HPDE6-E6E7 (cell line): ENCODE data around the gene SART1.
"Not testable (repeated sequence)": the region's sequence is repeated elsewhere in the genome, so short reads cannot be mapped to it uniquely, and the experiment has no call there.

Experiments
- DNase-seq: peaks from one replicate; pipeline ENCODE4 v3.0.0; 2011; ENCODE audit warnings: missing footprints; ENCODE audit errors: extremely low spot score

SART1 gene

DNA sequence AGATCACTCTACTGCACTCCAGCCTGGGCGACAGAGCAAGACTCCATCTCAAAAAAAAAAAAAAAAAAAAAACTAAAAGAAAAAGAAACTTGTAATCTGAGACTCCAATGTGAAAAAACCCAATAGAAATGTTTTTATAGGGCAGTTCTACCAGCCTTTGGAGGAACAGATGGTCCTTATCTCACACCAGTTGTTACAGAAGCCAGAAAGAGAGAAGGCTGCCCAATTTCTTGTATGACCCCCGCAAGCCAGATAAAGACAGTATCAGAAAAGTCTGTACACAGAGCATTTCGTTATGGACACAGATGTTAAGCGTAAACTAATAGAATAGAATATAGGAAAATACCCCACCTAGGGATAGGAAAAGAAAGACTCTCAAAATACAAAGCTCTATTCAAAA, 27.5 kb upstream of the SART1 start:
- DNase-seq = no peak

DNA sequence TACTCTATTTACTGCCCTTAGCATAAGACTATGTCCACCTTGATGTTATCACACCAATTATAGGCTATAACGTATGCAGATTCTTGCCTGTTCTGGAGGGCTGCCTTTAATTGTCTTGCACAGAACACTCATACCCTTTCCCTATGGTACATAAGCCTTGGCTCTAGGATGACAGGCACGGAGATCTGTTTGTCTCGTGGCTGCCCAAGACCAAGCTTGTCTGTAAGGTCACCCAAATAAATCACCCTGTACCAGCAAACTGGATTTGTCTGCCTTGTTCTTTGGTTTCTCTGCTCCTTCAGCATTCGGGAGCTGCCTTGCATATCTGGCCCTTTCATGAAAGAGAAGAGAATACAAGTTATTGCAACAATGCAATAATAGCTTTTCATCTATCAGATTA, 23.8 kb upstream of the SART1 start:
- no peak for DNase-seq

DNA sequence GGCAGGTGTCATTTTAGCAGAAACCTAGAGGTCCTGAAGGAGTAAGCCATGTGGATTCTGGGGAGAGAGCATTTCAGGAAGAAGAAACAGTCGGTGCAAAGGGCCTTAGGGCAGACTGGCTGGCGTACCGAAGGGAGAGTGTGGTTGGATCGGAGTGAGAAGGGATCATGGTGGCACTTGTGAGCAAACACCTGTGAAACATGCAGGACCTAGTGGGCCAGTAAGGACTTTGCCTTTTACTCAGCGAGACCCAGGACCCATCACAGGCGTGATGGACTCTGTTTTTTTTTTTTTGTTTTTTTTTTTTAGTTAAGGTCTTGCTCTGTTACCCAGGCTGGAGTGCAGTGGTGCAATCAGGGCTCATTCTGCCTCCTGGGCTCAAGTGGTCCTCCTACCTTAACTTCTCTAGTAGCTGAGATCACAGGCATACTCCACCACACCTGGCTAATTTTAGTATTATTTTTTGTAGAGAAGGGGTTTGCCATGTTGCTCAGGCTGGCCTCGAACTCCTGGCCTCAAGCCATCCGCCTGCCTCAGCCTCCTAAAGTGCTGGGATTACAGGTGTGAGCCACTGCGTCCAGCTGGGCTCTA, 19.7 kb upstream of the SART1 start:
- DNase-seq = no peak

DNA sequence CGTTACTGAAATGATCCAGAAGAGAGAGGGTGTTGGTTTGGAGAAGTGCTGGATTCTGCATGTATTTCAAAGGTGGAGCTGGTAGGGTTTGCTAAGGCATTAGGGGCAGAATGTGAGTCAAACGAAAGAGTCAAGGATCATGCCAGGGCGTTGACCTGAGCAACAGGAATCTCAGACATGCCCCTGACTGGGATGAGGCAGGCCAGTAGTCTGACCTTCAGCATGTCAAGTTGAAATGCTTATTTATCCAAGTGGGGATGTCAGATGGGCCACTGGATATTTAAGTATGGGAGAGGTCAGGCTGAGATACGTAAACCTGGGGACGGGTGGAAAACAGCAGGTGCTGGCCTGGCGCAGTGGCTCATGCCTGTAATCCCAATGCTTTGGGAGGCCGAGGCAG, 19.0 kb upstream of the SART1 start:
- DNase-seq = no peak

DNA sequence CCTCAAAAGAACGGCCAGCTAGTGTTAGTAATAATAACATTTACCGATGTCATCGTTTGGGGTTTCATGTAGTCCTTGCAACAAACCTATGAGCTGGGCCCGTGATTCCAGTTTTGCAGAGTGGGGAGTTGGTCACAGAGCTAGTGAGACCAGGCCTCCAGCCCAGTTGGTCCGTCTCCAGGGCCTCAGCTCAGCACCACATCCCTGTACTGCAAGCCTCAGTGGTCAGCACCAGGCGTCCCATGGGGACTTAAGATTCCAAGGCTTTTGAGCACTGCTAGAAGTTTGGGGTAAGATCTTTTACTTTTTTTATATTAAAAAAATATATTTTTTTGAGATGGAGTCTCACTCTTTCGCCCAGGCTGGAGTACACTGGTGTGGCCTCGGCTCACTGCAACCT, 17.3 kb upstream of the SART1 start:
- no peak for DNase-seq

DNA sequence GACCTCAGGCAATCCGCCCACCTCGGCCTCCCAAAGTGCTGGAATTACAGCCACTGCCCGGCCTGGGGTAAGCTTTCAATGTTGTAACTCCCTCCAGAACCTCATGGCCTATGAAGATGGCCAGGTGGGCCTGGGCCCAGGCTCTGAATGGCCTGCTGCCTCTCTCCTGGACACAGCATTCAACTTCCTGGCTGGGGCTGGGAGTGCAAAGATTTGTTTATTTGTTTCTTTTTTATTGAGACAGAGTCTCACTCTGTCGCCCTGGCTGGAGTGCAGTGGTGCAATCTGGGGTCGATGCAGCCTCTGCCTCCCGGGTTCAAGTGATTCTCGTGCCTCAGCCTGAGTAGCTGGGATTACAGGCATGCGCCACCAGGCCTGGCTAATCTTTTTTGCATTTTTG, 16.8 kb upstream of the SART1 start:
- DNase-seq = no peak

DNA sequence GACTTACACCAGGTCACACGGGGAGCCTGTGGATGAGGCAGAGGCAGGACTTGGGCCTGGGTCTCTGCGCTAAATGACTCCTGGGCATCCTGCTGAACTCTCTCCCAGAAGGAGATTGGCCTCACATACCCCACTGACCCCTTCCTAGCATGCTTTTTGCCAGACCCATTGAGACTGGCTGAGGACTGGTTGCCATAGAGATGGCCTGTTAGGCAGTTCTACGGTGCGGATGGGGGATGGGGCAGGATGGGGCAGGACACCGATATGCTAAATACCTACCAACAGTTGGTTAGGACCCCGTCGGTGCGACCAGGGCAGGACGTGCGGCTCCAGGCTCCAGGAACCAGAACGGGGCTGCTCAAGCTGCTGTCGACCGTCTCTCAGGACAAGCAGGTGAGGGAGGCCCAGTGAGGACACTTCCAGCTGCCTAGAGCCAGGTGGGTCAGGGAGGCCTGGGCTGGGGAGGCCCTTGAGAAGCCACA, 16.1 kb upstream of the SART1 start, which contains the start of gene TSGA10IP:
TSGA10IP (plus strand) TSS at position 51 of the 482 bp plus-strand sequence; CDS start at position 247, 196 bp downstream.
- no peak for DNase-seq

DNA sequence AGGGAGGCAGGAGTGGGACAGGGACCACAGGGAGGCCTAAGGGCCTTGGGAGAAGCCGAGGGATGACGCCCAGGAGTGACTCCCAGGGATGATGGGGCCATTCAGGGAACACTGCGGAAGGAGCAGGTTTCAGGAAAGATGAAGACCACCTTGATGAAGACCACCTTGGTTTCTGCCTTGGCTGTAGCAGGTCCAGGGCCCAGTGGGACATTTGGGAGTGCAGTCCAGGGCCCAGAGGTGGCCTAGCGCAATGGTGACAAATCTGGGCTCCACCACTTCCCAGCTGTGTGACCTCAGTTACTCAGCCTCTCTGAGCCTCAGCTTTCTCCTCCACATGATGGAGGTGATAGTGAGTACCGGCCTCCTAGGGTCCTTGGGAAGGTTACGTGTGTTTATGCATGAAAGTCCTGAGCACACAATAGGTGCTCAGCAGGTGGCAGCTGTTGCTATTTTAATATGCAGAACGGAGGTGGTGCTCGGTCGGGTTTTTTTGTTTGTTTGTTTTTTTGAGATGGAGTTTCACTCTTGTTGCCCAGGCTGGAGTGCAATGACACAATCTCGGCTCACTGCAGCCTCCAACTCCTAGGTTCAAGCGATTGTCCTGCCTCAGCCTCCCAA, 15.5 kb upstream of the SART1 start:
- DNase-seq = no peak

DNA sequence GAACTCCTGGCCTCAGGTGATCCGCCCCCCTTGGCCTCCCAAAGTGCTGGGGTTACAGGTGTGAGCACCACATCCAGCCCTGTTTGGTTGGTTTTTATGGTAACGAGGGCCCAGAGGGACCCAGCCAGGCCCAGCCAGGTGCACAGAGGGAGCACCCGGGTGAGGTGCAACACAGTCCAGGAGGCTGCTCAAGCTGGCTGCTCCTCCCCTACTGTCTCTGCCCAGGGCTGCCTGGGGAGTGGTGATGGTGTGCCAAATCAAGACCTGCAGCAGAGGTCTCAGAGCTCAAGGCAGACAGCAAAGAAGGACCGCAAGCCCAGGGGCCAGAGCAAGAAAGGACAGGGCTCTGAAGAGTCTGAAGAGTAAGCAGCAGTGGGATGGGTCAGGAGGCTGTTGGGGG, 14.9 kb upstream of the SART1 start:
- DNase-seq = no peak

DNA sequence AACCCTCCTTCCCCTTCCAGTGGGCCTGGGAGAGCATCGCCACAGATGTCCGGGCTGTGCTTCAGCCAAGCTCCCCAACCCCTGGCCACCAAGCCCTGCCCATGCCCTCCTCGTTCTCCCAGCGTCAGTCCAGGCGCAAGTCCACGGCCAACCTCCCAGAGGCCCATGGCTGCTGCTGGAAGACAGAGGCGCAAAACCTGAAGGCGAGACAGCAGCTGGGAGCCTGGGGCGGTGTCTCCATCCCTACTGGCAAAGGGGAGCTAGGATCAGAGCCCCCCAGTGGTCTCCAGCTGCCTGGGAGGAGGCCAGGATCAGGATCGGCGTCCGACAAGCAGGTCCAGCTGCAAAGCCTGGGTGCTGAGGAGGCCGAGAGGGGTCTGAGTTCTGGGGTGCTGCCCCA, 14.4 kb upstream of the SART1 start:
- DNase-seq = no peak

DNA sequence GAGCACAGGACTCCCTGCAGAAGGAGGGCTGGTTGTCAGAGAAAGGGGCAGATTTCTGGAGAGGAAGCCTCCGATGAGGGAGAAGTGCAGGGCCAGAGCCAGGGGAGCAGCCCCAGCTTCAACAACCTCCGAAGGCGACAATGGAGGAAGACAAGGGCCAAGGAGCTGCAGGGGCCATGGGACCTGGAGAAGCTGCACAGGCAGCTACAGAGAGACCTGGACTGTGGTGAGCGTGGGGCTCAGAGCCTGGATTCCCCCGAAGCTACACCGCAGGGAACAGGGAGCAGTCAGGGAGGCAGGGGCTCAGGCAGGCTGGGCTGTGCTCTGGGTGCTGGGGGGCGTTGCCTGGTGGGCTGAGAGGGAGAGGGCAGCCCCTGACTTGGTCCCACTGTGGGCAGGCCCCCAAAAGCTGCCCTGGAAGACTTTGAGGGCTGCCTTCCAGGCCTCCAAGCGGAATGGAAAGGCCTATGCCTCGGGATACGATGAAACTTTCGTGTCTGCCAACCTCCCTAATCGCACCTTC, 13.9 kb upstream of the SART1 start:
- DNase-seq = no peak

DNA sequence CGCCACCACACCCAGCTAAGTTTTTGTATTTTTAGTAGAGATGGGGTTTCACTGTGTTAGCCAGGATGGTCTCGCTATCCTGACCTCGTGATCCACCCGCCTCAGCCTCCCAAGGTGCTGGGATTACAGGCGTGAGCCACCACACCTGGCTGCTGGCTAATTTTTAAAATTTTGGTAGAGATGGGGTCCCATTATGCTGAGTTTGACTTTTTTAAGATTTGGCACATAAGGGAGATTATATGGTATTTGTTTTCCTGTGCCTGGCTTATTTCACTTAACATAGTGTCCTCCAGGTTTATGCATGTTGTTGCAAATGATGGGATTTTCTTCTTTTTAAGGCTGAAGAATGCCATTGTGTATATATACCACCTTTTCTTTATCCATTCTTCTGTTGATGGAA, 10.8 kb upstream of the SART1 start:
- not testable (repeated sequence) for DNase-seq

DNA sequence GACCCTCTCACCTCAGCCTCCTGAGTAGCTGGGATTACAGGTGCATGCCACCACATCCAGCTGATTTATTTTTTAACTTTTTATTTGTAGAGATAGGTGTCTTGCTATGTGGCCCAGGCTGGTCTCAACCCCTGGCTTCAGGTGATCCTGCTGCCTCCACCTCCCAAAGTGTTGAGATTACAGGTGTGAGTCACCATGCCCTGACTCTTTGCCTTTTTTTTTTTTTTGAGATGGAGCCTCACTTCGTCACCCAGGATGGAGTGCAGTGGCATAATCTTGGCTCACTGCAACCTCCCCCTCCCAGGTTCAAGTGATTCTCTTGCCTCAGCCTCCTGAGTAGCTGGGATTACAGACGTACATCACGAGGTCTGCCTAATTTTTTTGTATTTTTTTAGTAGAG, 9.9 kb upstream of the SART1 start:
- DNase-seq = not testable (repeated sequence)

DNA sequence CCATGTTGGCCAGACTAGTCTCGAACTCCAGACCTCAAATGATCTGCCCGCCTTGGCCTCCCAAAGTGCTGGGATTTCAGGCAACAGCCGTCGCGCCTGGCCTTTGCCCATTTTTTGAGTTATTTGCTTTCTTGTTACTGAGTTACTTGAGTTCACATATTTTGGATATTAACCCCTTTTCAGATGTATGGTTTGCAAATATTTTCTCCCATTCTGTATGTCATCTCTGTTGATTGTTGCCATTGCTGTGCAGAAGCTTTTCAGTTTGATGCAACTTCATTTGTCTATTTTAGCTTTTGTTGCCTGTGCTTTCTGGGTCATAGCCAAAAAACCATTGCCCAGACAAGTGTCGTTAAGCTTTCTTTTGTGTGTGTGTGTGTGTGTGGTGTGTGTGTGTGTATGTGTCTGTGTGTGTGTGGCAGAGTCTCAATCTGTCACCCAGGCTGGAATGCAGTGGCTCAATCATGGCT, 9.4 kb upstream of the SART1 start:
- no peak for DNase-seq

DNA sequence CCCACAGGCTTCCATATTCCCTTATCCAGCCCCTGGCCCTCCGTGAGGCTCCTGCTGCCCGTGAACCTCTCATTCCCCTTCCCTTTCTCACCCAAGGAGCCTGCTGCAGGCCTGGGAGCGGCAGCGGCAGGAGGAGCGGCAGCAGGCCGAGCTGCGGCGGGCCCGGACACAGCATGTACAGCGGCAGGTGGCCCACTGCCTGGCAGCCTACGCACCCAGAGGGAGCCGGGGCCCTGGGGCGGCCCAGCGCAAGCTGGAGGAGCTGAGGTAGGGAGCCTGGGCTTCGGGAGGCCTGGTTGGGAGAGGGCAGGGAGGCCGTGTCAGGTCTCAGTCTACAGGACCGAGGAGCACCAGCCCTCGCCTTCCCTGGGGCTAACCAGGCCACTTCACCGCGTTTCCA, 8.1 kb upstream of the SART1 start:
- no peak for DNase-seq

DNA sequence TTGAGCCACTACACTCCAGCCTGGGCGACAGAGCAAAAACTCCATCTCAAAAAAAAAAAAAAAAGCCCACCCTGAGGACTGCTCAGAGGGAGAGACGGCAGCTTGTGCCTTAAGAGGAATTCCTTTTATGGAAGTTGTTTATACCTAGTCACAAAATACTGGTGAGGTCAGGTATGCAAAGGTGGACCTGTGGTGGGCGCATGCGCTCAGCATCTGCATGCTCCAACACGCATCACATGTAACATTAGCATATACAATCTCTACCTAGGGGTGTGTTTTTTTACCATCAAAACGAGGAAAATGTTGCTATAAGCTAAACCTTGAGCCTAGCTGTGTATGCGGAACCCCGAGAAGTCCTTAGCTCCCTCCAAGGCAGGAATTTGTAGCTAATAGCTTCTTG, 6.8 kb upstream of the SART1 start:
- DNase-seq = no peak

DNA sequence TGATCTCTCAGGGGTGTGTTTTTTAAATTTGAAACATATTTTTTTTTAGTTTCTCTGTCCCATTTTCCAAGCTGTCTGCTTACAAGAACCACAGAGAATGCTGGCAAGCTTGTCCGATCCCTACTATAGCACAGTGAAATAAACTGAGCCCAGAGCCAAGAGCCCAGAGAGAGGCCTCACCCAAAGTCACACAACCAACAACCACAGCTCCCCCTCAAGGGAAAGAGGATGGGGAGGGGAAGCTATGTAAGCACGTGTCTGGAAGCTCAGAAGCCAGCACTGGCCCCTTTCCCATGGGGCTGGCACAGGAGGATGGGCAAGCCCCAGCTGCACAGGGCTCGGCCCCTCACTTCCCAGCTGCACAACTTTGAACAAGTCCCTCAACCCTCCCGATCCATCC, 3.2 kb upstream of the SART1 start:
- DNase-seq = no peak

DNA sequence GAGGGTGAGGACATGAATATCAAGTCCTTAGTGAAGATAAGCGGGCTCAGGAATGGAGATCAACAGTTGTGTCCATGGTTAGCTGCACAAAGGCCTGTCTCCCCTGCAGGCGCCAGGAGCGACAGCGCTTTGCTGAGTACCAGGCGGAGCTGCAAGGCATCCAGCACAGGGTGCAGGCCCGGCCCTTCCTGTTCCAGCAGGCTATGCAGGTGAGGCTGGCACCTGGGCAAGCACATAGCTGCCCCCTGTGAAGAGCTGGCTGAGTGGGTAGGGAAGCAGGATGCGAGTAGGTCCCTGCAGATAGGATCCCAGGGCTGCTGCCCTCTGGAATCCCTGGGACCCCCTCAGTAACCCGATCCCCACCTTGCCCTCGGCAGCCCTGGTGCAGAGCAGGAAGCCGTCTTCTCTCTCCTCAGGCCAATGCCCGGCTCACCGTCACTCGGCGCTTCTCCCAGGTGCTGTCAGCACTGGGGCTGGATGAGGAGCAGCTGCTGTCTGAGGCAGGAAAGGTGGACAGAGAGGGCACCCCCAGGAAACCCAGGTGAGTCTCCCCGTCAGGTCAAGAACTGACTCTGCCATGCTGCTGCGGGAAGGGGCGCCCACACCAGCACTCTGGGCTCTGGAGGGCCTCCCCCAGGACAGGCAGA, 2.6 kb upstream of the SART1 start:
- no peak for DNase-seq

DNA sequence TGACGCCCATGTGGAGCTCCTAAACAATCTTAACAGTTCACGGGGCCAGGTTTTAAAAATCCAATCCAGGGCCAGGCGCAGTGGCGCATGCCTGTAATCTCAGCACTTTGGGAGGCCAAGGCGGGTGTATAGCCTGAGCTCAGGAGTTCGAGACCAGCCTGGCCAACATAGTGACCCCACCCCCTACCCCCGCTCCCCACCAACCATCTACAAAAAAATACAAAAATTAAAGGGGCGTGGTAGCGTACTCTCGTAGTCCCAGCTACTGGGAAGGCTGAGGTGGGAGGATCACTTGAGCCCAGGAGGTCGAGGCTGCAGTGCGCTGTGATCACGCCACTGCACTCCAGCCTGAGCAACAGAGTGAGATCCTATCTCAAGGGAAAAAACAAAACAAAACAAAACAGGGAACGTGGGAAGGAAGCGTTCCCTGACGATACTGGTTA, 689 bp upstream of the SART1 start:
- DNase-seq = no peak

DNA sequence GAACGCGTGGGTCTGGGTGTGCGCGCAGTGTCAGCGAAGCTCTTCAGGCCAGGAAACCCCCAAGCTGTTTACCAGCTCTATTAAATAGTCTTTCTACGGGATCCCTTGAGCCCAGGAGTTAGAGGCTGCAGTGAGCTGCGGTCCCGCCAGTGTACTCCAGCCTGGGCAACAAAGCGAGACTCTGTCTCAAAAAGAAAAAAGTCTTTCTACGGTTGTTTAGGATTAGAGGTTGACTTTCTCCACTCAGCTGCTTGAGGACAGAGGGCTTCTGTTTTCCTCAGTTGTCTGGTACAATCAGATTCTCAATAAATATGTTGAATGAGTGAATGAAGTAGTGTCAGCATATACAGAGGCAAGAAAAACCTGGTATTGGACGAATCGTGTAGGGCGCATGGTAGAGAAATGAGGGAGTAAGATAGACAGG, 619 bp downstream of the SART1 start:
- no peak for DNase-seq

DNA sequence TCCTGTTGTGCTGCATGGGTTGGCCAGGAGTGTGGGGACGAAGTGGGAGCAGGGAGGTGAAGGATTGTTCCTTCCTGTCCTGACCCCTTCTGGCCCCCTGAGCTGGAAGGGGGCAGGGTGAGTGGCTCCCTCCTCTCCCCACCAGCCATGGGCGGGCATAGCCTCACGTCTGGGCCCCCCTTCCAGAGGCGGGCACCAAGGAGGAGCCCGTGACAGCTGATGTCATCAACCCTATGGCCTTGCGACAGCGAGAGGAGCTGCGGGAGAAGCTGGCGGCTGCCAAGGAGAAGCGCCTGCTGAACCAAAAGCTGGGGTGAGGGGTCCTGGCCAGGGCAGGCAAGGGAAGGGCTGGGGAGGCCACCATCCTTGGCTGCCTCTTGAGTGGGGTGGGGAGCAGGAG, 3.4 kb downstream of the SART1 start:
- DNase-seq = no peak

DNA sequence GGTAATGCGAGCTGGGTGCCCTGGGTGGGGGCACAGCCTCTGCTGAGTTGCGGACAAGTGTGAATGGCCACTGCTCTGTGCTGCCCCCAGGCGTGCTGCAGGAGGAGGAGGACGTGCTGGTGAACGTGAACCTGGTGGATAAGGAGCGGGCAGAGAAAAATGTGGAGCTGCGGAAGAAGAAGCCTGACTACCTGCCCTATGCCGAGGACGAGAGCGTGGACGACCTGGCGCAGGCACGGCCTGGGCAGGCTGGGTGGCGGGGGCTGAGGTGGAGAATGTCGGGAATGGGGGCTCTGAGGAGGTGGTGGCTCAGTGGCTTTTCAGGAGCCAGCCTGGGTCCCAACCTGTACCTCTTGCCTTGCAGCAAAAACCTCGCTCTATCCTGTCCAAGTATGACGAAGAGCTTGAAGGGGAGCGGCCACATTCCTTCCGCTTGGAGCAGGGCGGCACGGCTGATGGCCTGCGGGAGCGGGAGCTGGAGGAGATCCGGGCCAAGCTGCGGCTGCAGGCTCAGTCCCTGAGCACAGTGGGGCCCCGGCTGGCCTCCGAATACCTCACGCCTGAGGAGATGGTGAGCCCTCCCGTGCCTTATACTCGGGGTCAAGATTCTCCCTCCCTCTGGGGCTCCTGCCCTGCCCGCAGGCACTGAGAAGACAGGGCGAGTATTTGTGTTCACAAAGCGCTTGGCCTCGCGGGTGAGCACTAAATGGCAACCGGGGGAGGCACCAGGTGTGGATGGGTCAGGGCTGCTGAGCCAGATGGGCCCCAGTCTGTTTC, 4.6 kb downstream of the SART1 start:
- DNase-seq = no peak
